Measurements from ENCODE around the gene HNRNPUL2.

The HNRNPUL2 gene

GRCh38 chr11:62664405-62665074 lies 62.7 kb downstream of the HNRNPUL2 start:
- H3K27me3 Mint-ChIP-seq (ENCODE audit: low read depth): no peaks in the 10 kb centered on the region
- H3K4me3 Mint-ChIP-seq: peak overlapping the region; percentile 98
- H3K36me3 Mint-ChIP-seq (ENCODE audit: low read depth): peaks cover 41% of the 10 kb centered on the region
- H3K27ac Mint-ChIP-seq: peak overlapping the region; percentile 91
- H3K4me1 Mint-ChIP-seq (ENCODE audit: low read depth): peaks cover 20% of the 10 kb centered on the region
- no peaks in the 10 kb centered on the region for H3K9me3 Mint-ChIP-seq
- no peak for DNase-seq (ENCODE audit: low spot score)

All from T-helper 2 cell treated with Interferon-gamma antibody and Interleukin-4, amounts not matched to agents 5 μg/mL and 100 μg/mL, for 36 hours (primary cell).